NT2/D1 (cell line): ENCODE measurements around the gene STRN.
"Not testable (repeated sequence)": the region's sequence is repeated elsewhere in the genome, so short reads cannot be mapped to it uniquely, and the experiment has no call there.

Experiments used
- DNase-seq: peaks from one replicate; pipeline ENCODE4 v3.0.0-alpha.2; 2011; ENCODE audit warnings: low read depth, low spot score
- H3K27me3 ChIP-seq: 2 replicates; pipeline ENCODE4 v1.6.0; 2011; ENCODE audit warnings: mild to moderate bottlenecking; ENCODE audit not compliant: insufficient read length, insufficient read depth
- H3K36me3 ChIP-seq: 2 replicates; pipeline ENCODE4 v1.6.1; 2011; ENCODE audit warnings: mild to moderate bottlenecking, low read length, mixed read lengths; ENCODE audit not compliant: insufficient read depth, insufficient read length
- H3K4me1 ChIP-seq: 2 replicates; pipeline ENCODE4 v1.5.1; 2011; ENCODE audit not compliant: insufficient read depth, insufficient read length
- H3K4me3 ChIP-seq: 2 replicates; pipeline ENCODE4 v1.5.1; 2011; ENCODE audit warnings: low read depth; ENCODE audit not compliant: insufficient read length
- H3K9ac ChIP-seq: 2 replicates; pipeline ENCODE4 v1.6.0; 2011; ENCODE audit warnings: low read depth; ENCODE audit not compliant: insufficient read length
- H3K9me3 ChIP-seq: 2 replicates; pipeline ENCODE4 v1.5.1; 2011; ENCODE audit warnings: mild to moderate bottlenecking, low read length; ENCODE audit not compliant: insufficient read depth
- SUZ12 ChIP-seq: IDR thresholded peaks from 2 replicates; pipeline ENCODE4 v1.6.1; 2011; ENCODE audit not compliant: insufficient read length, insufficient read depth; ENCODE audit errors: extremely low read depth
- YY1 ChIP-seq: IDR thresholded peaks from 2 replicates; pipeline ENCODE4 v1.6.1; 2011; ENCODE audit not compliant: insufficient read length, insufficient read depth
- ZNF274 ChIP-seq: IDR thresholded peaks from 2 replicates; pipeline ENCODE4 v1.6.1; 2011; ENCODE audit warnings: mild to moderate bottlenecking, low read depth, low read length

The STRN gene

GRCh38 chr2:36993841-36994620 lies 27.7 kb upstream of the STRN start:
- no peaks in the 10 kb centered on the region for H3K27me3 ChIP-seq
- TF ChIP-seq ZNF274 (no peak), YY1 (no peak), SUZ12 (no peak)
- DNase-seq = no peak
- H3K36me3 ChIP-seq = peaks cover 6% of the 10 kb centered on the region
- no peak overlapping the region for H3K4me3 ChIP-seq
- H3K9me3 ChIP-seq = no peaks in the 10 kb centered on the region
- H3K9ac ChIP-seq = no peak overlapping the region
- H3K4me1 ChIP-seq = no peaks in the 10 kb centered on the region

GRCh38 chr2:36988008-36988407 lies 21.7 kb upstream of the STRN start:
- Histone ChIP-seq H3K9ac (no peak overlapping the region), H3K4me1 (no peaks in the 10 kb centered on the region), H3K27me3 (no peaks in the 10 kb centered on the region), H3K36me3 (no peaks in the 10 kb centered on the region), H3K9me3 (no peaks in the 10 kb centered on the region), H3K4me3 (no peak overlapping the region)
- DNase-seq = no peak
- no peak for TF ChIP-seq YY1

- no peak overlapping the region for H3K4me3 ChIP-seq
Observed at GRCh38 chr2:36982467-36982866, 16.1 kb upstream of the STRN start.

GRCh38 chr2:36981911-36982310 lies 15.6 kb upstream of the STRN start:
- Histone ChIP-seq H3K36me3 (no peaks in the 10 kb centered on the region), H3K9ac (no peak overlapping the region), H3K4me1 (no peaks in the 10 kb centered on the region), H3K4me3 (no peak overlapping the region), H3K27me3 (no peaks in the 10 kb centered on the region), H3K9me3 (no peaks in the 10 kb centered on the region)
- DNase-seq = no peak
- TF ChIP-seq ZNF274 (no peak), YY1 (no peak), SUZ12 (no peak)

More at GRCh38 chr2:36982467-36982866, 16.1 kb upstream of the STRN start:
- no peaks in the 10 kb centered on the region for H3K9me3 ChIP-seq
- H3K9ac ChIP-seq = no peak overlapping the region
- no peaks in the 10 kb centered on the region for H3K36me3 ChIP-seq
- no peaks in the 10 kb centered on the region for H3K27me3 ChIP-seq
- TF ChIP-seq YY1 = no peak
- TF ChIP-seq SUZ12 = no peak
- TF ChIP-seq ZNF274 = no peak
- no peaks in the 10 kb centered on the region for H3K4me1 ChIP-seq
- DNase-seq = no peak

GRCh38 chr2:36979007-36979406 lies 12.7 kb upstream of the STRN start:
- not testable (repeated sequence) for H3K9me3 ChIP-seq, H3K4me1 ChIP-seq, H3K4me3 ChIP-seq, H3K27me3 ChIP-seq, DNase-seq, H3K36me3 ChIP-seq, H3K9ac ChIP-seq

- Histone ChIP-seq H3K36me3 (no peaks in the 10 kb centered on the region), H3K9ac (no peak overlapping the region), H3K27me3 (no peaks in the 10 kb centered on the region), H3K9me3 (no peaks in the 10 kb centered on the region), H3K4me1 (no peaks in the 10 kb centered on the region), H3K4me3 (no peak overlapping the region)
- DNase-seq = no peak
- no peak for TF ChIP-seq SUZ12
- no peak for TF ChIP-seq ZNF274
- no peak for TF ChIP-seq YY1
Observed at GRCh38 chr2:36976065-36976464, 9.7 kb upstream of the STRN start.

- Histone ChIP-seq H3K9me3 (no peaks in the 10 kb centered on the region), H3K4me3 (no peak overlapping the region), H3K4me1 (no peaks in the 10 kb centered on the region), H3K27me3 (no peaks in the 10 kb centered on the region), H3K9ac (no peak overlapping the region), H3K36me3 (no peaks in the 10 kb centered on the region)
- no peak for DNase-seq
- TF ChIP-seq ZNF274 = no peak
- no peak for TF ChIP-seq SUZ12
- no peak for TF ChIP-seq YY1
Observed at GRCh38 chr2:36975306-36975705, 9.0 kb upstream of the STRN start.
